ENCODE data around the gene GRIFIN. TPM values are rescaled to one million over a fixed set of nuclear protein-coding genes. Genes with fewer than 3 reads are reported as not detected.

The GRIFIN gene
- total RNA-seq, 8 experiments from 2014 or later: not detected

DNA sequence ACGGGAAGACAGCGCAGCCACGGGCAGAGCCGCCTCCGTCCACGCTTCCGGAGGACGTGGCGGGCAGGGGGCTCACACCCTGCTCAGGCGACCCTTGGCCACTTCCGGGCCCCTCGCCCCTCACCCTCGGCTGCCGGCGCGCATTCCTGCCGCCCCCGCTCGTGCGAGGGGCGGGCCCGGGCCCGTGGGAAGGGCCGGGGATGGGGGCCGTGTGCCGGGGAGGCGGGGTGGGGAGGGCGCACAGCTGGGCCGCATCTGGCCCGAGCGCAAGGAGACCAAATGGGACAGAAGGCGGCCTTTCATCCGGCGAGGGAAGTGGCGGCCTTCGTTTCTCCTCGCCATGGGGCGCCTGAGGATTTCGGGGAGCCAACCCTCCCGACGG lies 42.5 kb upstream of the GRIFIN start:
- 0 to 20% methylated on average over 1 of the region's 41 CpGs; no CpG with 5 or more reads in 8 of the 10 experiments for WGBS, 10 experiments
- no peak for ATAC-seq (replicated peaks in 6 of 8)
- Histone ChIP-seq H3K4me1 (replicated peaks in 1 of 2) (peaks cover 26 to 52% of the 10 kb centered on the region in 2 donors), H3K27ac (no peak overlapping the region), H3K4me3 (peak overlapping the region in 3 of 5 donors; percentile 38 to 46 (median 43))
- in situ Hi-C loops (cut with MboI; ENCODE audit: low pct_unique_long_range_greater_than_20kb in 2 of 9, low sequenced_read_pairs in 9 of 9, unreplicated experiment in 9 of 9): no loop called here

GRCh38 chr7:2517678-2518507 lies 41.7 kb upstream of the GRIFIN start:
- no peak for ATAC-seq (replicated peaks in 6 of 8)
- Histone ChIP-seq H3K27ac (no peak overlapping the region), H3K4me3 (no peak overlapping the region), H3K4me1 (replicated peaks in 1 of 2) (peaks cover 18 to 43% of the 10 kb centered on the region in 2 donors)
- in situ Hi-C loops (cut with MboI; ENCODE audit: low pct_unique_long_range_greater_than_20kb in 2 of 9, low sequenced_read_pairs in 9 of 9, unreplicated experiment in 9 of 9): no loop called here
- 33 to 100% (median 55%) methylated on average over 1 to 4 of the region's 18 CpGs; no CpG with 5 or more reads in 5 of the 10 experiments for WGBS, 10 experiments

DNA sequence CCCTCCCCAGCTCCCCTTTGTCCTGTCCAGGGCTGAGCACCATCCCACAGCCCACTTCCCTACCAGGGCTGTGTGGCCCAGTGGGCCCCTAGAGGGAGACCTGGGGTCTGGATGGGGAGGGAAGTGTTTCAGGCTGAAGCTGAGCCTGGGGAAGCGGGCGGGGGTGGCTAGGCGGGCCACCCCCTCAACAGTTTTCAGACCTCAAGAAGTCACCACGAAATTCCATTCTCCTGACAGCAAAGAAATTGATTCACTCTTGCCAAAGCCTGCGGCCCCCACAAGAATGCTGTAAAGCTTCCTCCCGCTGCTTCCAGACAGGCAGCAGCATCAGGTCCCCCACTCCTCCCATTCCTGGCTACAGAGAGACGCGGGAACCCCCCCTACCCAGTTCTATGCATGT lies 40.8 kb upstream of the GRIFIN start:
- WGBS, 10 experiments: 40 to 83% methylated on average over 1 to 2 of the region's 8 CpGs; no CpG with 5 or more reads in 8 of the 10 experiments
- no peak overlapping the region for H3K4me3 ChIP-seq
- no peak for ATAC-seq (replicated peaks in 6 of 8)
- H3K27ac ChIP-seq: no peak overlapping the region
- H3K4me1 ChIP-seq (replicated peaks in 1 of 2): peaks cover 20 to 41% of the 10 kb centered on the region in 2 donors
- in situ Hi-C loops (cut with MboI; ENCODE audit: low pct_unique_long_range_greater_than_20kb in 2 of 9, low sequenced_read_pairs in 9 of 9, unreplicated experiment in 9 of 9): no loop called here

- WGBS, 10 experiments: 10 to 100% (median 52%) methylated on average over 2 to 4 of the region's 8 CpGs; no CpG with 5 or more reads in 6 of the 10 experiments
- ATAC-seq (replicated peaks in 6 of 8): no peak
- Histone ChIP-seq H3K4me1 (replicated peaks in 1 of 2) (peaks cover 22 to 44% of the 10 kb centered on the region in 2 donors), H3K27ac (no peak overlapping the region), H3K4me3 (no peak overlapping the region)
- in situ Hi-C loops (cut with MboI; ENCODE audit: low pct_unique_long_range_greater_than_20kb in 2 of 9, low sequenced_read_pairs in 9 of 9, unreplicated experiment in 9 of 9): no loop called here
Observed at GRCh38 chr7:2516194-2516555, 40.0 kb upstream of the GRIFIN start.

DNA sequence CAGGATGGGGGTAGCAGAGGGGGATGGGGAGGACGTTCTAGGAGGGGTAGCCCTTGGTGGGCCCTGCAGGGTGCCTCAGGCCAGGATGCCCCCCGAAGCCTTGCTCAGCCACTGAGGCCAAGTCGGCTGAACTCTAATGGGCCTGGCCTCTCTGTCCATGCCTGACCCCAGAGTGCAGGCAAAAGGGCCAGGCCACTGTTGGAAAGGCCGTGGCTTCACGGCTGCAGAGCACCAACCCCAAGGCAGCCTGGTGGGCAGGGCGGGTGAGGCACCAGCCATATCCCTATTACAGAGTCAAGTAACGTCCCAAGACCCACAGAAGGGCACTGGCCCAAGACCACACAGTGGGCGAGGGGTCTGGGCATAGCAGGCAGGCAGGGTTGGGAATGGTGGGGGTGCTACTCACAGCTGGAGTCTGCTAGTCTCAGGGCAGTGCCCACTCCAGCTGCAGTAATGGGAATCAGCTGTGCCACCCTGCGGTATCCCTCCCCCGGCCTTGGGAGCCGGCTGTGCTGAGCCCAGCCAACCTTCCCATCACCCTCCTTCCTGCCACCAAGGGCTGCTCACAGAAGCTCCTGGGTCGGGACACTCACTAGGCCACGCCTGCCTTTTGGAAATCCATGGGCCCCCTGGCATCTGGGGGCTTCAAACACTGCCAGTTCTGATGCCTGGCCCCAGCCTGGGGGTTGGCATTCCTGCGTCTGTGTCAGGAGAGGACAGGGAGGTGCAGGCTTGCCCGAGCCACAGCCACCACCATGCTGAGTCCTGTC lies 39.4 kb upstream of the GRIFIN start:
- ATAC-seq (replicated peaks in 6 of 8): no peak
- no peak overlapping the region for H3K27ac ChIP-seq
- in situ Hi-C loops (cut with MboI; ENCODE audit: low pct_unique_long_range_greater_than_20kb in 2 of 9, low sequenced_read_pairs in 9 of 9, unreplicated experiment in 9 of 9): no loop called here
- H3K4me3 ChIP-seq: no peak overlapping the region
- 0 to 100% (median 93%) methylated on average over 1 to 3 of the region's 15 CpGs; no CpG with 5 or more reads in 7 of the 10 experiments for WGBS, 10 experiments
- peaks cover 26 to 48% of the 10 kb centered on the region in 2 donors for H3K4me1 ChIP-seq (replicated peaks in 1 of 2)

DNA sequence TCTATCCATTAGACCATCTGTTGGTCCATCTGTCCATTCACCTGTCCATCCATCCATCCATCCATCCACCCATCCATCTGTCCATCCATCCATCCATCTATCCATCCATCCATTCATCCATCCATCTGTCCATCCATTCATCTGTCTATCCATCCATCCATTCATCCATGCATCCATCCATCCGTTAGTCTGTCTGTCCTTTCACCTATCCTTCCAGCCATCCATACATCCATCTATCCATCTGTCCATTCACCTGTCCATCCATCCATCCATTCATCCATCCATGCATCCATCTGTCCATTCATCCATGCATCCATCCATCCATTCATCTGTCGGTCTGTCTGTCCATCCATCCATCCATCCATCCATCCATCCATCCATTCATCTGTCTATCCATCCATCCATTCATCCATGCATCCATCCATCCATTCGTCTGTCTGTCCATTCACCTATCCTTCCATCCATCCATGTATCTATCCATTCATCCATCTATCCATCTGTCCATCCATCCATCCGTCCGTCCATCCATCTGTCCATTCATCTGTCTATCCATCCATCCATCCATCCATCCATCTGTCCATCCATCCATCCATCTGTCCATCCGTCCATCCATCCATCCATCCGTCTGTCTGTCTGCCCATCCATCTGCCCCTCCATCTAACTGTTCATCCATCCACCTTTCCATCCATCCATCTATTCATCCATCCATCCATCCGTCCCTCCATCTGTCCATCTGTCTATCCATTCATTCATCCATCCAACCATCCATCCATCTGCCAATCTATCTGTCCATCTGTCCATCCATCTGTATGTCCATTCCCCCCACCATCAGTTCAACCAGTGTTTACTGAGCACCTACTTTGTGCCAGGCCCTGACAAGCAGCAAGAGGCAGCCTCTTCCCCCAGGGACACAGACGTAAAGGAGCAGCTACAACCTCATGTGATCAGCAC lies 38.5 kb upstream of the GRIFIN start:
- no peak overlapping the region for H3K27ac ChIP-seq
- H3K4me1 ChIP-seq (replicated peaks in 1 of 2): peaks cover 26 to 49% of the 10 kb centered on the region in 2 donors
- in situ Hi-C loops (cut with MboI; ENCODE audit: low pct_unique_long_range_greater_than_20kb in 2 of 9, low sequenced_read_pairs in 9 of 9, unreplicated experiment in 9 of 9): no loop called here
- ATAC-seq (replicated peaks in 6 of 8): no peak
- WGBS, 10 experiments: 60 to 100% (median 74%) methylated on average over 2 to 9 of the region's 9 CpGs
- H3K4me3 ChIP-seq: no peak overlapping the region

DNA sequence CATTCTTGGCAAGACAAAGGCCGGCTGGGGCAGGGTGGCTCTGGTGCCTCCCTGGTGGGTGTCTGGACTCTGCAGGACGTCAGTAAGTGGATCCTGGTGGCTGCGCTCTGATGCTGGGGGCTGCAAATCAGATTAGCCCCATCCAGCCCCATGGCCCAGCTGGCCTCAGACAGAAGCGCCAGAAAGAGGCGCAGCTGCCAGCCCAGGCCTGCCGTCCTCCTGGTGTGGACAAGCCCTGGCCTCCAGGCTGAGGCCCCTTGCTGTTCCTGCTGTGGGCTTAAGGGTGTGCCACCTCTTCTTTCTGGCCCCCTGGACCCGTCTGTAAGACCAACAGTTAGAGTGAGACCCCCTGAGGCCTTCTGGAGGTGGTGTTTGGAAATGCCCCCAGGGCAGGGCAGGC lies 37.5 kb upstream of the GRIFIN start:
- no peak for ATAC-seq (replicated peaks in 6 of 8)
- H3K4me3 ChIP-seq: no peak overlapping the region
- peaks cover 33 to 55% of the 10 kb centered on the region in 2 donors for H3K4me1 ChIP-seq (replicated peaks in 1 of 2)
- H3K27ac ChIP-seq: no peak overlapping the region
- 52 to 100% (median 70%) methylated on average over 1 to 2 of the region's 7 CpGs; no CpG with 5 or more reads in 6 of the 10 experiments for WGBS, 10 experiments
- in situ Hi-C loops (cut with MboI; ENCODE audit: low pct_unique_long_range_greater_than_20kb in 2 of 9, low sequenced_read_pairs in 9 of 9, unreplicated experiment in 9 of 9): no loop called here

DNA sequence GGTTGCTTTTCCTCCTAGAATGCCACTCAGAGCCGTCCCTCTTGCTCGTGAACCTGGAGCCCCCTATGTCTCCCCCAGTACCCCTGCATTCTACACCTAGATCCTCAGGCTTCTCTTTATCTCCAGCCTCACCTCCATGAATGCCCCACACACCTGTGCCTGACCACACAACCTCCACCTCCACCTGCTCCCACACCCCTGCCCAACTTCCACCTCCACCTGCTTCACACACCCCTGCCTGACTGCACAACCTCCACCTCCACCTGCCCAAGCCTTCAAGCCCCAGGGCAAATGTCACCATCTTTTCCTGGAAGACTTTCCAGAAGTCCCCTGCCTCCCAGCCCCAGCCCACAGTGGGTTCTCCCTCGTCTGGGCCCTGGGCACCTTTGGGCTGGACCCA lies 36.5 kb upstream of the GRIFIN start:
- ATAC-seq (replicated peaks in 6 of 8): no peak
- peaks cover 31 to 50% of the 10 kb centered on the region in 2 donors for H3K4me1 ChIP-seq (replicated peaks in 1 of 2)
- no peak overlapping the region for H3K27ac ChIP-seq
- in situ Hi-C loops (cut with MboI; ENCODE audit: low pct_unique_long_range_greater_than_20kb in 2 of 9, low sequenced_read_pairs in 9 of 9, unreplicated experiment in 9 of 9): no loop called here
- H3K4me3 ChIP-seq: no peak overlapping the region
- WGBS, 10 experiments: 80 to 100% (median 80%) methylated on average over 1 of the region's 3 CpGs; no CpG with 5 or more reads in 7 of the 10 experiments

DNA sequence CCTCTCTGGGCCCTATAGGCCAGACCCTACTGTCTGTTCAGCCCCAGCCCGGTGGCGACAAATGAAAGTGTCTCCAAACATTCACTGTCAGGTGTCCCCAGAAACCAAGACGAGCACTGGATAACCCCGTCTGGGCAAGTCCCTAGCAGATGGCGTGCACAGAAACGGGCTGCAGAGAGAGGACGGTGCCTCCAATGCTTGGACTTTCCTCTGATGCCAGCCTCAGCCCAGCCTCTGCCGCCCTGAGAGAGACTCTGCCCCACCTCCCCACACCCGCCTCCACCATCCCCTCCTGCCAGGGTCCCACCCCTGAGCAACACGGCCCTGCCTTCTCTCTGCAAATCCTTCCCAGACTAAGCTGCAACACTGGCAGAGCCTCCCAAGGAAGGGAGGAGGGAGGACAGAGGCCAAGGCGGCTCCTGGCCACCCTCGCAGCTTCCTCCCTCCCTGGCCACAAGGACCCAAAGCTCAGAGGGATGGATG lies 36.0 kb upstream of the GRIFIN start:
- Histone ChIP-seq H3K4me3 (no peak overlapping the region), H3K4me1 (replicated peaks in 1 of 2) (peaks cover 31 to 45% of the 10 kb centered on the region in 2 donors), H3K27ac (no peak overlapping the region)
- in situ Hi-C loops (cut with MboI; ENCODE audit: low pct_unique_long_range_greater_than_20kb in 2 of 9, low sequenced_read_pairs in 9 of 9, unreplicated experiment in 9 of 9): no loop called here
- WGBS, 10 experiments: 29 to 81% (median 53%) methylated on average over 1 to 6 of the region's 12 CpGs; no CpG with 5 or more reads in 6 of the 10 experiments
- peak in 3 of 8 experiments; percentile 13 to 38 (median 23) for ATAC-seq (replicated peaks in 6 of 8)

- in situ Hi-C loops (cut with MboI; ENCODE audit: low pct_unique_long_range_greater_than_20kb in 2 of 9, low sequenced_read_pairs in 9 of 9, unreplicated experiment in 9 of 9): no loop called here
- no peak overlapping the region for H3K4me3 ChIP-seq
- ATAC-seq (replicated peaks in 6 of 8): no peak
- 69 to 100% (median 80%) methylated on average over 1 to 7 of the region's 18 CpGs; no CpG with 5 or more reads in 6 of the 10 experiments for WGBS, 10 experiments
- no peak overlapping the region for H3K27ac ChIP-seq
- peaks cover 31 to 41% of the 10 kb centered on the region in 2 donors for H3K4me1 ChIP-seq (replicated peaks in 1 of 2)
Observed at GRCh38 chr7:2511769-2512168, 35.6 kb upstream of the GRIFIN start.

GRCh38 chr7:2510909-2511768 lies 34.9 kb upstream of the GRIFIN start:
- Histone ChIP-seq H3K4me1 (replicated peaks in 1 of 2) (peaks cover 31 to 35% of the 10 kb centered on the region in 2 donors), H3K4me3 (no peak overlapping the region), H3K27ac (no peak overlapping the region)
- peak in 2 of 8 experiments; percentile 14 to 24 for ATAC-seq (replicated peaks in 6 of 8)
- WGBS, 10 experiments: 37 to 100% (median 64%) methylated on average over 1 to 6 of the region's 27 CpGs; no CpG with 5 or more reads in 6 of the 10 experiments
- in situ Hi-C loops (cut with MboI; ENCODE audit: low pct_unique_long_range_greater_than_20kb in 2 of 9, low sequenced_read_pairs in 9 of 9, unreplicated experiment in 9 of 9): no loop called here

Data from motor neuron (in vitro differentiated cells).